CD4-positive, alpha-beta T cell treated with Interleukin-2 at 100 ng/mL for 4 hours (primary cell): ENCODE results near the gene IFNA4.
A peak's percentile ranks its signal among the peaks of the same experiment; 100 is the strongest.

Experiments used
- DNase-seq: peaks from one replicate; pipeline ENCODE4 v3.0.0-alpha.2; 2020; ENCODE audit warnings: low spot score

IFNA4 gene

DNA sequence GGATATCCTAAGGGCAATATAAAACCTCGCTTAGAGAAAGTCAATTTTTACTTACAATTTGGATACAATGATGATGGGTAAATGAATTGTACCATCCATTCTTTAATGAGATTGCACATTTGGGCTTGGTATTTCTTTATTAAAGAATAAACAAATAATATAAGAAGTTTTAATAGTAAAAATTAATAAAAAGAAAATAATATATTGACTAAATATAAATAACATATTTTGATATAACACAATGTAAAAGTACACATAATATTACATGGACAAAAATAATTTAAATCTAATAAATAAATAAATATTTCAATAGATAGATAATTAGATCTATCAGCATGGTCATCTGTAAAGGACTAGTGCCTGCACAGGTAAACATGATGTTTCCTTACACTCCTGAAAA is 21.9 kb downstream of the IFNA4 start:
- DNase-seq: no peak

GRCh38 chr9:21160178-21160577 is 27.2 kb downstream of the IFNA4 start:
- DNase-seq: peak; percentile 44

GRCh38 chr9:21155501-21155900 is 31.9 kb downstream of the IFNA4 start:
- DNase-seq: no peak

- DNase-seq: peak; percentile 30
Observed at GRCh38 chr9:21154018-21154608, 33.3 kb downstream of the IFNA4 start.

- DNase-seq: no peak
Observed at GRCh38 chr9:21153336-21154017, 33.9 kb downstream of the IFNA4 start.

GRCh38 chr9:21144603-21145002 is 42.8 kb downstream of the IFNA4 start:
- no peak for DNase-seq

- no peak for DNase-seq
Observed at GRCh38 chr9:21141427-21141882, 45.9 kb downstream of the IFNA4 start, which contains the start of gene IFNW1. Gene IFNW1, minus strand, starts transcription at chr9:21141832. Its CDS starts 262 bp downstream, at chr9:21141570.

DNA sequence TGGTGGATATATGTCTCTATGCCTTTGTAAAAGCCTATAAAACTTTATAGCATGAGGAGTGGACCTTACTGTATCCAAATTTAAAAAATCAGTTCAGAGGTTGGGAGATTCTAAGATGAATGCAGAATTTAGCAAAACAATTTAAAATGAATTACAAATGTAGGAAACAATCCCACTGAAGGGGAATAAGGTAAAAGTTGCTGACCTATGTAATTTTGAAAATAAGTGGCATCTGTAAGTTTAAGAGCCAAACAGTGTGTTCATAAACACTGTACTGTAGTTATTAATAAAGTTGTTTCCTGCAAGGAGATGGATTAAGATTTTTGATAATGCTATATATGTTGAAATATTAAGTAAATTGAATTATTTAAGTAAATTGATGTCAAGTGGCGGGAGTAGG is 50.4 kb downstream of the IFNA4 start:
- DNase-seq: no peak
